NK-92 treated with Interleukin-12 subunit alpha and Interleukin-12 subunit beta, amount 100 ng/mL, for 24 hours (cell line): Measurements from ENCODE around the gene MAN2A1.

Experiments
- DNase-seq: peaks from one replicate; lab custom pipeline; 2025; lab: John Stamatoyannopoulos, UW

The MAN2A1 gene

DNA sequence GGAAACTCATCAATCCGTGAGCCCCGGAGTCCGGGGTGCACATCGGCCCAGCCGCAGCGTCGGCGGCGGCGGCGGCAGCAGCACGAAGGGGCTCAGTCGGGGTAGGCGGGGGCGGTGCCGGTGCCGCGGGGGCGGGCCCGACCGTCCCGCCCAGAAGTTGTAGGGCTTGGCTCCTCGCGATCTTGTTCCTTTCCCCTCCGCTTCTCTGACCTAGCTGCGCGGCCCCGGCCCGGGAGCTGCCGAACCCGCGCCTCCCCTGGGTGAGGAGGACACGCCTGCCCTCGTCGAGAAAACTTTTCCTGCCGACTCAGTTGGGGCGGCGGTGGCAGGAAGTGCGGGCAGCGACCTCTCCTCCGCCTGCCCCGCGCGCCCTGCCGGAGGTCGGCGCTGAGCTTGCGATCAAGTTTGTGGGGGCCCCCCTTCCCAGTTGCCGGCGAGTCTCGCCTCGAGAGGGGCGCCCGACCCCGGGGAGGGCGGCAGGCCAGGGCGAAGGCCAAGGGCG, at the start of gene MAN2A1:
Gene MAN2A1 (plus strand): TSS at position 188 of the 502 bp plus-strand sequence. CDS start 491 bp downstream, outside the sequence.
- DNase-seq = peak; percentile 74

DNA sequence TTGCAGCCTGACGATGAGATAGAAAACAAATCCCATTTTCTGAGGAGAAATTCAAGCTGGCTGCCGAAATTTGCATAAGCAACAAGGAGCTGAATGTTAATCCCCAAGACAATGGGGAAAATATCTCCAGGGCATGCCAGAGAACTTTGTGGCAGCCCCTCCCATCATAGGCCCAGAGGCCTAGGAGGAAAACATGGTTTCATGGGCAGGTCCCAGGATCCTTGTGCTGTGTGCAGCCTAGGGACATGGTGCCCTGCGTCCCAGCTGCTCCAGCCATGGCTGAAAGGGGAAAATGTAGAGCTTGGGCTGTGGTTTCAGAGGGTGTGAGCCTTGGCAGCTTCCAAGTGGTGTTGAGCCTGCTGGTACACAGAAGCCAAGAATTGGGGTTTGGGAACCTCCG, 48.8 kb upstream of the MAN2A1 start:
- DNase-seq = no peak

DNA sequence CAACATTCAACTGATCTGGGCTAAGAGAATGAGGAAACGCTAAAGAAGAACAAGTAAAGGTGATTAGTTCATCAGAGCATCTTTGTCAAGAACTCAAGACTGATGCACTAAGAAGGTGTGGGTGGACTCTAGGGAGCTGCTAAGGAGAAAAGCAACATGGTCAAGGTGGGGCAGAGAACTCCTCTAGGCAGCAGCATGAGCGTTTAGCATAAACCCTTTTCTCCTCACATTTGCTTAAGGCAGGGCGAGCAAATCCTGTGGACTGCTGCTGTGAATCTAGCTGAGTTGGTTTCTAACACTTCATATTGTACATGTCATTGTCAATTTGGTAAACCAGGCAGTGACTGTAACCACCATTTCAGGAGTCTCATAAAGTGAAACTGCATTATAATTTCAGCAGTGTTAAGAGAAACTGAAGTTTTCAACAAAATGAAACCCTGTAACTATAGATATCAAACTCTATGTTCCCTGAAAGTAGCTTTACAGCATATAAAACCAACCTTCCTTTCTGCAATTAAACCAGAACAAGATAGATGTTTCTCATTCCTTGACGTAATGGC, 45.9 kb upstream of the MAN2A1 start:
- DNase-seq = no peak

DNA sequence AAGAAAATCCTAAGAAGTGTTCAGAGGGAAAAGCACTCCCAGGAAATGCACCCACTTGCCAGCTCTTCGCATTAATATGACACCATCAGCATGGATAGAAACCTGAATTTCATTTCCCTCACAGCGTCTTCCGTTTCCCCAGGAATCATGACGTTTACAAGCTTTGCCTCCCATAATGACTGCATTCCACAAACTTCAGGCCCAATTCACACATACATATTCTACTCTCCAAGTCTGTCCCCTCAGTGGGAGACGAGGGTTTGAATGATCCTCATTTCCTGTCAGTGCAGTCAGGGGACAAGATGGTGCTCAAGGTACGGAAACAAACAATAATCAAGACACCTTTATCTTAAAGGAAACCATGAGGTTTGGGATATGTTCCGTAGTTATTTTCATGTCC, 44.9 kb upstream of the MAN2A1 start:
- no peak for DNase-seq

DNA sequence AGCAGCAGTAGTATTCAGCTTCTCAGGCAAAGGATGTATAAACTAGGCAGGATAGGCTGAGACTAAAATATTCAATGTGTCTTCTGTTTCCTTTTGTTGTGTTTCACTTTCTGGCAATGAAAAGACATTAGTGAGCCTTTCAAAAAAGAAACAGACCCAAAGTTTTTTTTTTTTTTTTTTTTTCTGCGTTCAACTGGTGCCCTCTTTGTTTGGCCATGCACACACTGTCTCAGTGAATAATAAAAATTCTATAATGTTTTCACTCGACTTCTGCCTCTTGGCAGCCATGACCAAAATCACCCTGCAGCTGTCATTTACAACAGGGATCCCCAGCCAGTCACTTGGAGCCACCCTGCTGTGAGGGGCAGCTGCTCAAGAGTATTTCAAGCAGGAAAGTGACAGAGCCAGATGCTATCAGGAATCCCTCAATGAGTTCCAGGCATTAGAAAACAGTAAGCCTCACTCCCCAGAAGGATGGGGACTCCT, 44.0 kb upstream of the MAN2A1 start:
- no peak for DNase-seq

DNA sequence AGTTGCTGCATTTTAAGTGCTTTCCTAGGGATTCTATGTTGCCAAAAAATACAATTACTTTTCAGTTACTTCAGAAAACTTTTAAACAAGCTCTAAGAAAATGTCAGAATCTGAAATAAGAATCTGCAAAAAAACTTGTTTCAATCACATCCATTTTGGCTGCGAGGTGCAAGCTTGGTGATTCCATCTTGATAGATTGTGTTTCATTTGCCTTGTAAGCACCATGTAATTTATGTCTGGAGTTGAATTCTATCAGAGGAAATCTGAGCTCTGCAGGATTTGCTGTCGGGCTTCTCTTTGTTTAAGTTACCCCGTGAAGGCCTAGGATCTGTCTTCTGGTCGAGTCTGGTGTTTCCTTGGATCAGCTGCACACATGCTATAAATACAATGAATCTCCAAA, 40.4 kb upstream of the MAN2A1 start:
- no peak for DNase-seq

DNA sequence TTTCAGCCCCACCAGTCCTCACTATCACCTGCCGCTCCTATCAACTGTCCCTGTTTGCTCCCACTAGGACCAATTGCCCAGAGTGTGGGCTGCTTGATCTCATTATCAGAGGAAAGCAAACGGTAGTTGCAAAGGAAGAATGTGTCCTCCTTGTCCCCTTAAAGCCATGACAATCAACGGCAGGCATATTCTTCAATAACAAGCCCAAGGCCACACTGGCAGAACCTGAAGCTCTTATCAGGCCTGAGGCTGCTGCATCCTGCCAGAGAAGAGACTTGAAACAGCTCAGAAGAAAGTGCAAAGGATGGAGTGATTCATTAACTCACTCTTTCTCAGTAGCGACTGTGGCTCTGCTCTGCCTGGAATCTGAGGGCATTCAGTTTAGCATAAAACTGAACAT, 39.2 kb upstream of the MAN2A1 start:
- no peak for DNase-seq

DNA sequence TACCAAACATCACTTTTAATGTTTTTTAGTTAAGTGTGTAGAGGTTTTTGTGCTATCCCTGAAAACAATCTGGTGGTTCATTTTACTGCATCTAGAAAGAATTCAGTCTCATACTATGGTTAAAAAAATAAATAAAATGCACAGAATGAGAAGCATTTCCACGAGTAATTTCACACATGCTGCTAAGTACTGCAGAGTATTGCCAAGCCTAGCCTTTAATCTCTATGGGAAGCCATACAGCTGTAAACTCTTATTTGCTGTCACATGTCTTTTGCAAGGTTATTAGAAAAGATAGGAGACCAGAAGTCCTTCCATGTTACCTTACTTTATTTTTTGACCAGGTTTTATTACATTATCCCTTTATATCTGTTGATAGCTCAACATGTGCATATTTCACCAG, 37.6 kb upstream of the MAN2A1 start:
- no peak for DNase-seq

DNA sequence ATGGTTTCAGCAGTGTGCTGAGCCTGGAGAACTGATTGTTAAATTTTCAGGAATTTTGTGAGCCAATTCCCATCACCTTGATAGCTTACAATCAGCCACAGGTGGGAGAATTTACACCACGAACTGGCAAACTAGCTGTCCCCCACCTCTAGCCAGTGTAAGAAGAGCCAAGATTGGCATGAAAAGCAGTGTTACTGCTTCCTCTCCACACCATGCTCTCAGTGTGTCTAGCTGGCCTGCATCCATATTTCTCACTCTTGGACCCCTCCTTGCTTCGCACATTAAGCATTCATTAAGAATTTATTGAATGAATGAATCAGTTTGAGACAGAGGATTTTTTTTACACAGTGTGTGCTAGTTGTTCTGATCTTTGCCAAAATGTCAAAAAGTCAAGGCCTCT, 36.7 kb upstream of the MAN2A1 start:
- no peak for DNase-seq

DNA sequence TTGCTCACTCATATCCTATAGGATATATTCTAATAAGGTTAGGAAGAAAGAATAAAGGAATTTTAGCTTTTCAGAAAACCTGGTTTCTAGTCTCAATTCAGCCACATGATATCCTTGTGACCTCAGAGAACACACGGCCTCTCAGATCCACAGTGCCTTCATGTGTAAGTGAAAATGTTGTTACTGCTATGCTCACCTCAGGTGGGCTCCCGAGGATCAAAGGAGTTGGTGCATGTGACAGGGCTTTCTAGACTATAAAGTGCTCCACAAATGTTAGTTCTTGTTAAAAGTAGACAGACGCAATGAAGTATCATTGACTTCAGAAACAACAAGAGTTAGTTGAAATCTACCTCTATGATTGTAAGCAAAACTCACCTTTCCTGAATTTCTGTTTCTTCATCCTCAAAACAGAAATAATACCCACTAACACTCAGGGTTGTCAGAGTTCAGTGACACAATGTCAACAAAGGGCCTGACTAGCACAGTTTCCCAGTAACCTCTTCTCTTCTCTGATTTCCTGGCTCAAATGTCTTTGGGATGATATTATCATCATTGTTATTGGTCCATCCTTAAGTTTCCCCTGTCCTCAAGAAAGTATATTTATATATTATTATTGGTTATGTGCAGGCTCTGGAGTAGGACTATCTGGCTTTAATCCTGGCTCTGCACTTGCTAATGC, 36.0 kb upstream of the MAN2A1 start:
- no peak for DNase-seq

DNA sequence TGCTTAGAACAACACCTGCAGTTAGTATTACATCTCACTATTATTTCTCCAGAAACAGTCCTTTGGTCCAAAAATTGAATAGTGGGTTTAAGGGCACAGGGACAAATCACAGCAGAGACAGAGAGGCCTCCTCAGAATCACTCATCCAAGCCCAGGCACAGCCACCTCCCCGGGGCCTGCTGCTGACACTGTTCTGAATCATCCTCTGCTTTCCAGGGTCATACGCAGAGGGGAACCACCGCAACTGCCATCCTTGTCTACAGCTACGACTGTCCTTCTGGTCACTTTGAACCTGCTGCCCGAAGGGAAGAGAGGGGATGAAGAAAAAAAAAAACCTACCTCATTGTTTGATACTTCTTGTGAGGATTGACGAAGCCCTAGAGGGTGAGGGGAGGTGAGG, 35.3 kb upstream of the MAN2A1 start:
- no peak for DNase-seq

DNA sequence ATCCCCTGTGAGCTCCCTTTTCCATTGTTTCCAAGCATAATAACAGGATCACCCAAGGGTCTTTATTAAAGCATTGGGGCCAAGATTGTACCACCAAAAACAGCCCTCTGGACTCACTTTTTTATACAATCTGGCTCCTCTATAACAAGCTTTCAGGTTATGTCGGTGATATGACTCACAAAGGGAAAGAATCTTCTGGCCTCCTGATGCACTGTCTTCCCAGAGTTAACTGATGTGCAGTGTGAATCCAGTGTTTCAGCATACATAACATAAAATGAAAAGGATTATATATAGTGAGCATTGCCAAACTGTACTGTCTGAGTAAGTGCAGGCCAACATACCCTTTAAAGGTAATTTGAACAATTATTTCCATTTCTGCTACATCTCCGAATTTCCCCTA, 33.9 kb upstream of the MAN2A1 start:
- no peak for DNase-seq

DNA sequence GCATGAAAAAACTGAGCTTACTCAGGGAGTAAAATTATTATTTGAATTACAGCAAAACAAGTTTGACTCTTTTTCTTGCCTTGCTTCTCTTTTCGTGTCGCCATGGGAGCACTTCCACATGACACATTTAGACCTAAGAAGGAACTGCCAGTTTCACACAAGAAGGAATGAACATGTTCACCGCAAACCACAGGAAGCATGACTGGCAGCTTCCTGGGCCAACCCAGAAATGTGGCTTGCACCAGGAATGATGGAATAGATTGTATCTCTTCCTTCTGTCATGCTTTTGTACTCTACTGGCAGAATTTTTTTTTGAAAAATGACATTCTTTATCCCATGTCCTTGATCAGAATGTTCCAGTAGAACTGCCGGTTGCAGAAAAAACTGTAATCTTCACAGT, 32.9 kb upstream of the MAN2A1 start:
- DNase-seq = no peak

DNA sequence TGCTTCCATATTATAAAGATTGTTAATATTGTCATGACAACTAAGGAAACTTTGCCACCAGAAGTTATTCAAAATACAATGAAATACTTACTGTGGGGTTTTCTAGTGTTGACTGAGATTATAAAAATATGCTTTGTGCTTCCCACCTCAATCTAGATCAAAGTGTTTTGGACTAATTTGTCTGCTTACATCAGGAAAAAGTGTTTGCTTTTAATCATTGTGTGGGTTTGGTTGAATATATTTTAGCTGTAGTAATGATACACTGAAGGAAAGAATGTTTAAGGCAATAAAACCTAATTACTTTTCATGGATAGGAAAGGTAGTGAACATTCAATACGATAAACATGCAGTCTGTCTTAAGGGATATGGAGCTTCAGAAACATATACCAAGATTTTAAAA, 29.8 kb upstream of the MAN2A1 start:
- DNase-seq = no peak

DNA sequence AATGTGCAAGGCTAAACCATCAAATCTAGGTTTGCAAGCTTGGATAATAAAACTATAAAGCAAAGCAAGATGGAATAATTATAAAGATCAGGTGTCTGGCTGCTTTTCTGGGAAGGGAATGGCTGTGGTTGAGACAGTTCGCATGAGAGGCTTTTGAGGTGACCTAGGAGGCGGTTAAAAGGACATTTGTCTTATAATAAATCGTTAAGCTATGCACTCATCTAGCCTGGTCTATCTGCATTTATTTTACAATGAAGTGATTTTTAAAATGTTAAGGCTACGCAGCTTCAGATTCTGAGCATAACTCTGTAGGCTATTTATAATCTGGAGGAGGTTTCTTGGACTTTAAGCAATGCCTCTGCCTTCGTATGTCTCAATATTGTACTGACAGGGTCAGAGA, 29.4 kb upstream of the MAN2A1 start:
- no peak for DNase-seq

DNA sequence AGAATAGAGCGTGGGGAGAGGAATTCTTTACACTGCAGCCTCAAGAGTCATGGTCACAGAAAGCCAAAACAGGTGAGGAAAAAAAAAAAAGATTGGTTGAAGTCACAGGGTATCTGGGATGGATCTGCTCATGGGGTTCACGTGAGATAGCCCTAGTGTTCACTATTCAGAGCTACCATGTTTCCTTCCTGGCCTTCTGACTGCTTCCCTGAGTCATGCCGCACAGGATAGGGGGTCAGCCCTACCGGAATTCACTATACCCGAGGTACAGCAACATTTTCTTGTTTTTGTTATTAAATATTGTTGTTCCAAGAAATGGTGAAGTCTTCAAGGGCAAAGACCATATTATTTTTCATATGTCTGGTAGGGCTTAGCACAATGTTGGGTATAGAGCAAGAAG, 21.5 kb upstream of the MAN2A1 start:
- no peak for DNase-seq

DNA sequence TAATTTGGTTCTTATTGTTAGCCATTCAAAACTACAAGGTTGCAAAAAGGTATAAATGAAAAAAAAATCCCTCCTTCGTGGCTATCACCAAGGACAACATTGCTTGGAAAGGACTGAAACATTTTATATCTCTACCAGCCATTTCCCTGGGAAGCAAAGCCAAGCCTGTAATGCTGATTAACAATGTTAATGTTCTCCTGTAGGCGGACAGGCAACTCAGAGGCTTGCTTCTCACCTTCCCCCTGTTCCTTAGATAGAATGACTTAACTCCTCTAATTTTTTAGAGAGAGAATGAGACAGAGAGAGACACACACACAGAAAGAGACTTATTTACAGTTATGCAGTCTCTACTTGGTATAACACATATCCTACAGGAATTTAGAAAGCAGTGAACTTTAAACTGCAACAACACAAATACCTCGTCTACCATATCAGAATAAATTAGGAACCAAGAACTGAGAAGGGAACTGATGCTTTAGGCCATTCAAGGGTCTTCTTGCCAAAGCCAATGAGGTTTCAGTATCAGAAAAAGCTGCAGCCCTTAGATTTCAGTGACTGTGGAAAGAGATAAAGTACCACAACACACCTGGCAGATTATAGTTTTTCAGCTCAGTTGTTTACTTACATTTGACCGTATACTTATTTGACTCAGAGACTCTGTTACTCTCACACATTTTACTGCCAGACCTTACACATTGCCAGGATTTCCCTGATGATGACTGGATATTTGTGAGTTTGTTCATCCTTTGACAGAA, 20.9 kb upstream of the MAN2A1 start:
- no peak for DNase-seq

DNA sequence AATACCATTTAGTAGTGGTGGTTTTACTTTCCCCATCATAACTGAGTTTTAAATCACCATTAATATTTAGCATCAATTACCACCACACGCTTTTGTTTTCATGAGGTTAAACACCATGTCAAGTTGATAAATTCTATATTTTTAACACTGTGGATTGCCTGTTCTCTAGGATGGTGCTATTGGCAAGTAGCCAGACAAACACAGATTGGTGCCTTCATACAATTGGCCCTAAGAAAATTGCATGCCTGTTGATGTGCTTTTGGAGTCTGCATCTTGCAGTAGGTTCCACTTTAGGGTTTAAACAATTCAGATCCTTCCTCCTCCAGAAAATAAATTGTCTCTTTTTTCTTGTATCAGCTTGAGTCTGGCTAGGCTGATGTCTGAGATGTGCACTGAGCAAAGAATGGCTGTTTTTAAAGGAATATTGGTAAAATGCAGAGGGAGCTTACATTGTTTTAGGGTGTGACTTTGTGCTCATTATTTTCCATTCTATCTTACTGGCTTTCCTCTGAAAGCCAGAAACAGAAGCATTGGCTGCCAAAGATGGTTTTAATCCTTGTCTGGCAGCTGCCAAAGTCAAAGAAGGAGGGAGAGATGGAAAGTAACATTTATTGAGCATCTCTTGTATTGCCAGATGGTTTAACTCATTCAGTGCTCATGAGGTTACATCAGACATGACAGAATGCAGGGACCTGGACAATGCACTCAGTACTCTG, 19.6 kb upstream of the MAN2A1 start:
- DNase-seq = no peak

DNA sequence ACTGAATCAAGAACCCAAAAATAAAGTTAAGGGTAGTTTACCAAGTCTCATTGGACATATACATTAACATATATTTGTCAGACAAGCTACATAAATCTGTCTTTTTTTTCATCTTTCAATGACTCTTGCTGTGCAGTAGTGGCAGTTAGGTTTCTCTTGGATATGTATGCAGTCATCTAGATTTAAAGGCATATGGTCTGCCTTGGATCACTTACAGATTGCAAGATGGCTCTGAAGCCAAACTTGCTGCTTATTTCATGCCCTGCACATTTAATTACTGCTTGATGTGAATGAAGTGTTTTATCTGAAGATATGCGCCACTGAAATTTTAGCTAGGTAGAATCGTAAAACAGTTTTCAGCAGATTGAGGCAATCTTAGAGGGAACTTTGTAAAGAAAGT, 18.6 kb upstream of the MAN2A1 start:
- no peak for DNase-seq

DNA sequence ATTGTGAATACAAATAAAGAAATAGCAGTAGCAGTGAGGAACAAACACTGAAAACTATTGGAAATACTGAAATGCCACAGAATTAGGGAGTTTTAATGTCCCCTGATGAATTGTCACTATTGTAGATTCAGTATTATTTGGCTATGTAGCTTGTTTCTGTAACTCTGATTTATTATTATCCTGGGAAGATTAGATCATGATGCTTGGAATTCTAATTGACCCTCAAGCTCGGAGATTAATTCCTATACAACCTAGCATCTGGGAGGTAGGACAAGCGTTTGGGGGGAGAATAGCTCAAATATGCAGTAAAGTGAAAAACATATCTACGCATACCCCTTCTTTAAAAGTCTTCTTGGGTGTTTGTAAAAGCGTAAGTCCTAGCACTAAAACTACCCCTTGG, 15.1 kb upstream of the MAN2A1 start:
- DNase-seq = no peak

DNA sequence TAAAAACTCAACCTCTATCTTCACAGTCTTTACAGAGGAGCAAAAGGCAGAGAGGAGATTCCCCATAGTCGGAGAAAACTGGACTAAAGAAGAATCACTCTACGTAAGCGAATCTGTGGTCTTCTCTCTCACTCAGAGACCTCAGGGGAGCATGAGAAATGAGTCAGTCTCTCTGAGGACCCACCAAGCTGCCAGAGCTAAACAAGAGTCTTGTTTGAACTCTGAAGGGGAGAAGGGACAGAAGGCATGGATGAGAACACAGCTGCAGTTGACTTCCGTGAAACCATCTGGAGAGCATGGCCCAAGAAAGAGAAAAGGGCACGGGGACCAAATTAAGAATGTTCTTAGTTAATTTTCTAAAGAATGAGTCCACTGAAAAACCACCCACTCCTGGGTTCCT, 12.8 kb upstream of the MAN2A1 start:
- DNase-seq = no peak

DNA sequence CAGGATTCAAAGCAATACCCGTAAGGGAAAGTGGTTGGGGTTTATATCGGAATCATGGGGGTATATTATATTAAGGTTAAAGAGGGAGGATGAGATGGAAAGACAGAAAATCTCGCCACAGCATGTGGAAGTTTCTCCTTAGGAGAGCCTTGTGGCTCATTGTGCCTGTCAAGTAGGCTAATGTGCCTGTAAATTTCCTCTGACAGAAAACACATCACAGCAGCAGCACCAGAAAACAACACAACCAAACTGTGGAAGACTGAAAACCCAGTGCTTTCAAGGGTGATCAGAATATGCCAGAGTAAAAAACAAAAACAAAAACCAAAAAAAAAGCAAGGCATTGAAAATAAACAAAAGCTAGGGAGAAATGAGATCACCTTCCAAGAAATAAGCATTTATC, 11.3 kb upstream of the MAN2A1 start:
- no peak for DNase-seq

DNA sequence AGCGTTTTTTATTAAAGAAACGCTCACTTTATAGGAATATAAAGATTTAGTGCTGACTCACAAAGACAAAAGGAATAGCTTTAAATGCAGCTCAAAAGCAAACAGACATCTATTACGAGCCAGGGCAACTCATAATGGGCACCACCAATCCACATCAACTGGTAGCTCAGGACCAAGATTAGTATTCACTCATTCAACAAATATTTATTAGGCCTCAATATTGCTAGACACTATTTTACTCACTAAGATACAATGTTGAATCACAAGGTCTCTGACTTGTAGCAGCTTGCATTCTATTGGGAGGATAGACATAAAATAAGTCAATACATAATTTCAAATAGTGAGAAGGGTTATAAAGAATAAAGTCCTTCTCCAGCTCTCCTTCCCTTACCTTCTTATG, 8.0 kb upstream of the MAN2A1 start:
- DNase-seq = no peak
